ENCODE measurements around the gene GGNBP2. TPM values are rescaled to one million over a fixed set of nuclear protein-coding genes. Genes with fewer than 3 reads are reported as not detected.

GGNBP2 gene
- total RNA-seq, 1 donor from 2014 or later: 118 TPM

DNA sequence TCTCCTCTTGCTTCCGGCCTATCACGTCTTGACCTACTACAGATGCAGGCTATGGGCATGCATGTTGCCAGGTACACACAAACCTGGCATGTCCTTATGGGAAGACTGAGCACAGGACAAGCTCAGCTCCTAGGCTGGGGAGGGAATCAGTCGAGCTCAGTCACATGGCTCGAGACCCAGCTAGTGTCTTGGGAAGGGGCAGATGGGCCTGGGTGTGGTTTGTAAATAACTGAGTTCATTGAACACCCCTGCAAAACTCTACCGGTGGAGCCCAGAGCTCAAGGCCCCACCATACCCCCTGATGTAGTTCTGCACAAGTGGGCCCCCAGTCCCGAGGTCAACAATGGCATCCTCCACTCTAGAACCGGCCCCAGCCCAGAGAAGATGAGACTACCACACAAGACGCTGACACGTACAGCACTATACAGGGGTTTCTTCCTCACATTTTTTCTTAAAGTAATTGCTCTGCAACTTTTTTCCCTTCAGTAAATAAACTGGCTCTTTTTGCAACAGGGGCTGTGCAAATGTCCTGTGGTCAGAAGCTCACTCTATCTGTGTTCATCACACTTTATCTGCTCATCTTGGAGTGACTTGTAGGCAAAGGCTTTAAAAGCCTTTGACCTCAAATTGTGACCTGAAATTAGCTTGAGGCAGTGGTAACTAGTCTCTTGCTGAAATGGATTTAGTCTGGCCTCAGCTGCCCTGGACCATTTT, 35.3 kb upstream of the GGNBP2 start:
- Mint-ChIP-seq H3K27ac (no peak overlapping the region), H3K4me3 (no peak overlapping the region), H3K27me3 (no peaks in the 10 kb centered on the region), H3K9me3 (no peaks in the 10 kb centered on the region), H3K4me1 (no peaks in the 10 kb centered on the region), H3K36me3 (ENCODE audit: low read depth) (peaks cover 41% of the 10 kb centered on the region)
- ChIA-PET POLR2A (no interaction called here), CTCF (no interaction called here)
- DNase-seq (no peak), ATAC-seq (ENCODE audit: low read depth) (no peak)
- TF ChIP-seq, protein P1, sequence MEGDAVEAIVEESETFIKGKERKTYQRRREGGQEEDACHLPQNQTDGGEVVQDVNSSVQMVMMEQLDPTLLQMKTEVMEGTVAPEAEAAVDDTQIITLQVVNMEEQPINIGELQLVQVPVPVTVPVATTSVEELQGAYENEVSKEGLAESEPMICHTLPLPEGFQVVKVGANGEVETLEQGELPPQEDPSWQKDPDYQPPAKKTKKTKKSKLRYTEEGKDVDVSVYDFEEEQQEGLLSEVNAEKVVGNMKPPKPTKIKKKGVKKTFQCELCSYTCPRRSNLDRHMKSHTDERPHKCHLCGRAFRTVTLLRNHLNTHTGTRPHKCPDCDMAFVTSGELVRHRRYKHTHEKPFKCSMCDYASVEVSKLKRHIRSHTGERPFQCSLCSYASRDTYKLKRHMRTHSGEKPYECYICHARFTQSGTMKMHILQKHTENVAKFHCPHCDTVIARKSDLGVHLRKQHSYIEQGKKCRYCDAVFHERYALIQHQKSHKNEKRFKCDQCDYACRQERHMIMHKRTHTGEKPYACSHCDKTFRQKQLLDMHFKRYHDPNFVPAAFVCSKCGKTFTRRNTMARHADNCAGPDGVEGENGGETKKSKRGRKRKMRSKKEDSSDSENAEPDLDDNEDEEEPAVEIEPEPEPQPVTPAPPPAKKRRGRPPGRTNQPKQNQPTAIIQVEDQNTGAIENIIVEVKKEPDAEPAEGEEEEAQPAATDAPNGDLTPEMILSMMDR (IDR thresholded peaks at IDR 0.05): no peak
- intact Hi-C loops (cut with micrococcal nuclease): no loop called here

DNA sequence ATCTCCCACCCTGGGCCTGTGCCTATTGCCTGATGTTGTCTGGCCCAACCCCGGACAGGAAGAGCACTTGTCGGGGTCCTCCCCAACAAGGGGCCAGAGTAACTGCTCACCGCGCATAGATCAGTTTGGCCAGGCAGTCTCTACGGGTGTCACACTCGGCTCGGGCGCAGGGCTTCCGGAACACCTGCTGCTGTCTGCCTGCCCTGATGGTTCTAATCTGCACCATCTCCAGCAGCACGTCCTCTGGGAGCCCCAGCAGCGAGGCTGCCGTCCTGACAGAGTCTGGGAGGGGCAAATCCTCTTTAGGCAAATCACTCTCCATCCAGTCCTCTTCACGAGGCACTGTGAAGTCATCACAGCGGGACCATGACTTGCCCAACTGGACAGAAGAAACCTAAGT, 34.1 kb upstream of the GGNBP2 start:
- no peak for DNase-seq
- ChIA-PET CTCF (no interaction called here), POLR2A (no interaction called here)
- Mint-ChIP-seq H3K27me3 (no peaks in the 10 kb centered on the region), H3K4me1 (no peaks in the 10 kb centered on the region), H3K9me3 (no peaks in the 10 kb centered on the region), H3K27ac (no peak overlapping the region), H3K4me3 (no peak overlapping the region), H3K36me3 (ENCODE audit: low read depth) (peaks cover 40% of the 10 kb centered on the region)
- ATAC-seq (ENCODE audit: low read depth): no peak
- intact Hi-C loops (cut with micrococcal nuclease): no loop called here
- TF ChIP-seq, protein P1 (IDR thresholded peaks at IDR 0.05): no peak

DNA sequence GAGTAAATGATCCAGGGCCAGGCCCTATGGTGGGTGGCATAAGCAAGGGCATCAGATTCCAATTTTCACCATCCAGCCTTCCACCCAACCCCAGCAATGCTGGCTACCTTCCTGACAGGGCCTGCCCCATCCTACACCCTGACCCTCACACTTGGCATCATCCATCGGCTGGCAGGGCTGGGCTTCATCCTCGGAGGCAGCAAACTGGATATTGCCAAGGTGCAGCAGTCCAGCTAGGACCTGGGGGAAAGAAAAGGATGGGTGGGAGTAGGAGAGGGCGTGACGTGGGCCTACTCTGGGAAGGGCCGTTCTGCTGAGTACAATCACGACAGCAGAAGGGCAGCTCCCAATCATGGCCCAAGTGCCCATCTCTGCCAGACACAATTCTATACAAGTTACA, 33.5 kb upstream of the GGNBP2 start:
- POLR2A ChIA-PET: no interaction called here
- no peak overlapping the region for H3K27ac Mint-ChIP-seq
- CTCF ChIA-PET: no interaction called here
- H3K36me3 Mint-ChIP-seq (ENCODE audit: low read depth): peaks cover 37% of the 10 kb centered on the region
- H3K4me1 Mint-ChIP-seq: no peaks in the 10 kb centered on the region
- H3K4me3 Mint-ChIP-seq: no peak overlapping the region
- DNase-seq (no peak), ATAC-seq (ENCODE audit: low read depth) (no peak)
- no peaks in the 10 kb centered on the region for H3K27me3 Mint-ChIP-seq
- H3K9me3 Mint-ChIP-seq: no peaks in the 10 kb centered on the region
- TF ChIP-seq, protein P1 (IDR thresholded peaks at IDR 0.05): no peak
- intact Hi-C loops (cut with micrococcal nuclease): no loop called here

DNA sequence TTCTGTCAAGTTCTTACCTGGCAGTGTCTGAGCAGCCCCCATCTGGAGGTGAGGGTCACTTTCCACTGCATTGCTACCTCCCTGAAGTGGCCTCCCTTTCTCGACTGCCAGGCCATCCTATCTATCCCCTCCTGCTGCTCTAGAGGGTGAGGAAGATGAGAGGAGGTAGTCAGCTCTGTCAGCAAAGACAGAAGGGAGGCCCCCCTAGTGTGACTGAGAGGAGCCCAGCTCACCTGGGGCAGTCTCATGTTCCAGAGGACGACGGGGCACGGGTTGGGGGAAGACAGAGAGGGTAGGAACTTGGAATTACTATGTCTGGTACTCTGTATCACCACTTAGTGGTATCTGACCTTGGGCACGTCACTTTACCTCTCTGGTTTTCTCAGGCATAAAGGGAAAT, 32.1 kb upstream of the GGNBP2 start:
- ChIA-PET POLR2A (no interaction called here), CTCF (no interaction called here)
- DNase-seq (no peak), ATAC-seq (ENCODE audit: low read depth) (no peak)
- H3K4me3 Mint-ChIP-seq: no peak overlapping the region
- intact Hi-C loops (cut with micrococcal nuclease): no loop called here
- H3K27me3 Mint-ChIP-seq: no peaks in the 10 kb centered on the region
- TF ChIP-seq, protein P1 (IDR thresholded peaks at IDR 0.05): no peak
- H3K9me3 Mint-ChIP-seq: no peaks in the 10 kb centered on the region
- no peak overlapping the region for H3K27ac Mint-ChIP-seq
- H3K36me3 Mint-ChIP-seq (ENCODE audit: low read depth): peaks cover 34% of the 10 kb centered on the region
- no peaks in the 10 kb centered on the region for H3K4me1 Mint-ChIP-seq

DNA sequence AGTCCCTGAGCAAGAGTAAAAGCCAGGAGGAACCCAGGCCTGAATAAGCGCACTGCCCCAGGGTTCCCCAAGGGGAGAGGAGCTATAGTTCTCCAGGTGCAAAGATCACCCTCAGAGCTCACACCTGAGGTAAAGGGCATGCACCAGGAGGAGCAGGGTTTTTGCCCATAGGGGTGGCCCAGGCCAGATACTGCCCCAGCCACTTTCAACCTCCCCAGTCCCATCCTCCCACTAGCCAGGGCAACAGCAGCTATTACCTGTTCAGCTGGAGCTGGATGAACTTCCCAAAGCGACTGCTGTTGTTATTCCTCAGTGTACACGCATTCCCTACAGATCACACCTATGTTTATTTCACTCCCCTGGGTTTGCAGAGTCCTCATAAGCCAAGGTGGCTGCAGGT, 29.9 kb upstream of the GGNBP2 start:
- Mint-ChIP-seq H3K4me3 (no peak overlapping the region), H3K4me1 (peaks cover 13% of the 10 kb centered on the region), H3K27me3 (no peaks in the 10 kb centered on the region), H3K9me3 (no peaks in the 10 kb centered on the region), H3K36me3 (ENCODE audit: low read depth) (peaks cover 39% of the 10 kb centered on the region), H3K27ac (no peak overlapping the region)
- ChIA-PET CTCF (interaction anchor here (1.1 kb wide), 1 partner anchor 25 kb away, joined by 3 read pairs; no protein-coding TSS in a partner anchor), POLR2A (no interaction called here)
- intact Hi-C loops (cut with micrococcal nuclease): no loop called here
- TF ChIP-seq, protein P1 (IDR thresholded peaks at IDR 0.05): no peak
- ATAC-seq (ENCODE audit: low read depth) (no peak), DNase-seq (no peak)

Measured in activated B cell treated with CpG ODN at 0.5 μM for 24 hours (primary cell).